Fibroblast of skin of left biceps (primary cell): Measurements from ENCODE around the gene PSMA6.

Source experiments
- DNase-seq, 2 experiments: peaks; one replicate each; pipeline ENCODE4 v3.0.0-alpha.2; 2013; ENCODE audit warnings: low read depth in 2 of 2

Gene PSMA6

GRCh38 chr14:35366056-35366451 is 73.9 kb downstream of the PSMA6 start:
- no peak for DNase-seq

GRCh38 chr14:35366521-35366976 is 74.4 kb downstream of the PSMA6 start:
- DNase-seq, result no peak

GRCh38 chr14:35367056-35367372 is 74.8 kb downstream of the PSMA6 start:
- no peak for DNase-seq
